Endothelial cell of umbilical vein (primary cell): Measurements from ENCODE around the gene MAP6D1. TPM values are rescaled to one million over a fixed set of nuclear protein-coding genes. Genes with fewer than 3 reads are reported as not detected.

Experiments
- BruUV-seq: library from RNA; stranded (reverse); fragments of 400-500 nt; replicated peaks from 2 replicates; lab custom pipeline; 2021; lab: Mats Ljungman, UMichigan
- CTCF ChIA-PET: fragments of 300-600, 350-600 bp; sonication (Branson Sonifier 250); formaldehyde crosslinking; loops from one replicate; lab custom pipeline; 2021; ENCODE audit warnings: antibody characterized with exemption, inconsistent platforms; lab: Charles Lee
- POLR2A ChIA-PET: fragments of 300-600, 350-600 bp; sonication (Branson Sonifier 250); formaldehyde crosslinking; loops from one replicate; lab custom pipeline; 2021; ENCODE audit warnings: antibody characterized with exemption, inconsistent platforms; lab: Charles Lee
- DNase-seq: peaks from one replicate; pipeline ENCODE4 v3.0.0-alpha.2; 2011; ENCODE audit warnings: low read depth, low spot score
- FAIRE-seq: peaks from 2 replicates; lab custom pipeline; 2011; peaks lifted over from hg19 to GRCh38; lab: Jason Lieb, UNC
- H2AFZ ChIP-seq: 2 replicates; pipeline ENCODE4 v1.6.0; 2012; ENCODE audit warnings: low read depth, low read length, control low read depth, inconsistent platforms
- H3K27ac ChIP-seq: 2 replicates; pipeline ENCODE4 v1.5.1; 2011; ENCODE audit warnings: low read depth, mild to moderate bottlenecking, control low read depth, low read length, moderate library complexity; ENCODE audit not compliant: insufficient read depth
- H3K27me3 ChIP-seq, 2 experiments: 2 replicates each; pipeline versions ENCODE4 v1.6.0 to v1.6.1; 2011; ENCODE audit warnings: low read length in 2 of 2, mixed read lengths in 1 of 2; ENCODE audit not compliant: control insufficient read depth in 2 of 2, insufficient read depth in 2 of 2
- H3K36me3 ChIP-seq, 2 experiments: 2 replicates in 1 of 2; 3 replicates in 1 of 2; pipeline ENCODE4 v1.5.1; 2011; ENCODE audit warnings: low read length in 2 of 2, mild to moderate bottlenecking in 1 of 2, moderate library complexity in 1 of 2; ENCODE audit not compliant: control insufficient read depth in 2 of 2, insufficient read depth in 2 of 2; ENCODE audit errors: extremely low read depth in 1 of 2
- H3K4me1 ChIP-seq: 3 replicates; pipeline ENCODE4 v1.5.1; 2011; ENCODE audit warnings: mild to moderate bottlenecking, low read length; ENCODE audit not compliant: control insufficient read depth, insufficient read depth; ENCODE audit errors: extremely low read depth
- H3K4me2 ChIP-seq: 2 replicates; pipeline ENCODE4 v1.6.1; 2011; ENCODE audit warnings: low read length, control low read depth, mixed read lengths; ENCODE audit not compliant: insufficient read depth
- H3K4me3 ChIP-seq, 3 experiments: fragments of 200-600 bp in 1 of 3; sonication (generic), shearing (Covaris generic) in 1 of 3; replicated peaks in 1 of 3; 2 replicates each; pipeline ENCODE4 v1.5.1; 2011 to 2016; ENCODE audit warnings: control low read depth in 3 of 3, low read length in 3 of 3, mild to moderate bottlenecking in 2 of 3, inconsistent platforms in 1 of 3, low read depth in 1 of 3, moderate library complexity in 1 of 3; ENCODE audit not compliant: insufficient read depth in 1 of 3
- H3K79me2 ChIP-seq: 2 replicates; pipeline ENCODE4 v1.6.0; 2012; ENCODE audit warnings: low read length, inconsistent platforms; ENCODE audit not compliant: control insufficient read depth, insufficient read depth
- H3K9ac ChIP-seq: replicated peaks from 2 replicates; pipeline ENCODE3; 2011; ENCODE audit warnings: low read length, control low read depth; ENCODE audit not compliant: insufficient read depth; ENCODE audit errors: extremely low read depth
- H3K9me1 ChIP-seq: replicated peaks from 3 replicates; pipeline ENCODE4 v1.6.0; 2011; ENCODE audit warnings: mild to moderate bottlenecking, low read length; ENCODE audit not compliant: control insufficient read depth, insufficient read depth; ENCODE audit errors: extremely low read depth
- H3K9me3 ChIP-seq: replicated peaks from 2 replicates; pipeline ENCODE4 v1.5.1; 2012; ENCODE audit warnings: low read length, inconsistent platforms; ENCODE audit not compliant: control insufficient read depth, insufficient read depth
- H4K20me1 ChIP-seq: replicated peaks from 2 replicates; pipeline ENCODE3; 2011; ENCODE audit warnings: mild to moderate bottlenecking, low read length; ENCODE audit not compliant: control insufficient read depth, insufficient read depth; ENCODE audit errors: extremely low read depth
- CTCF ChIP-seq, 2 donors: IDR thresholded peaks; 1 replicate in 1 of 2; 2 replicates in 1 of 2; pipeline ENCODE4 v1.5.1; 2011; ENCODE audit warnings: low read length in 2 of 2, mild to moderate bottlenecking in 2 of 2, moderate library complexity in 2 of 2, control low read depth in 1 of 2, inconsistent platforms in 1 of 2, low read depth in 1 of 2; ENCODE audit not compliant: insufficient read depth in 1 of 2; ENCODE audit errors: extremely low read depth in 1 of 2
- EZH2 ChIP-seq: IDR thresholded peaks from 2 replicates; pipeline ENCODE4 v1.6.1; 2012; ENCODE audit warnings: borderline replicate concordance, low read depth, mild to moderate bottlenecking, moderate library complexity, low read length, inconsistent platforms; ENCODE audit not compliant: severe bottlenecking
- FOS ChIP-seq: IDR thresholded peaks from 2 replicates; pipeline ENCODE4 v1.6.1; 2011; ENCODE audit warnings: mild to moderate bottlenecking, low read length, moderate library complexity, borderline replicate concordance; ENCODE audit not compliant: insufficient read depth
- GATA2 ChIP-seq: IDR thresholded peaks from 2 replicates; pipeline ENCODE4 v1.7.0; 2011; ENCODE audit warnings: low read depth, mild to moderate bottlenecking, moderate library complexity, mixed read lengths, low read length; ENCODE audit not compliant: insufficient read length, insufficient read depth
- JUN ChIP-seq: IDR thresholded peaks from 2 replicates; pipeline ENCODE4 v1.6.1; 2011; ENCODE audit warnings: borderline replicate concordance, low read depth; ENCODE audit not compliant: insufficient read length, insufficient read depth
- POLR2A ChIP-seq: IDR thresholded peaks from 2 replicates; pipeline ENCODE4 v1.6.1; 2012; ENCODE audit warnings: low read depth, mild to moderate bottlenecking, control low read depth, low read length
- POLR2AphosphoS5 ChIP-seq: IDR thresholded peaks from 2 replicates; pipeline ENCODE4 v1.6.1; 2012; ENCODE audit warnings: low read depth, mild to moderate bottlenecking, control low read depth, low read length, moderate library complexity; ENCODE audit not compliant: insufficient read depth
- dilution Hi-C: fragments of 300-500 bp; cut with MboI; formaldehyde crosslinking; loops from one replicate; pipeline ENCODE4 v1.15.0; 2019; ENCODE audit warnings: low sequenced_read_pairs; ENCODE audit not compliant: extremely low pct_ligation_motif_present
- intact Hi-C: fragments of 100-400 bp; cut with micrococcal nuclease; formaldehyde crosslinking; loops from one replicate; pipeline ENCODE4 v1.10.0; 2022
- polyA plus RNA-seq, 4 experiments: library from polyadenylated mRNA; depleted of rRNA in 3 of 4; stranded (reverse) in 3 of 4; unstranded in 1 of 4; fragments of >200 nt; gene quantifications; 2 replicates each; pipeline versions ENCODE4 v1.2.1 to v1.2.3, GENCODE V29; 2011 to 2012; ENCODE audit warnings: missing spikeins in 1 of 4
- total RNA-seq: library from RNA; stranded (reverse); gene quantifications from 2 replicates; pipeline ENCODE4 v1.2.3, GENCODE V29; 2021

Gene MAP6D1
- total and polyA plus RNA-seq, 2 donors (not counting 3 experiments of a cell fraction or from before 2014, with no cell fraction given) = 2.4 to 3.5 TPM

- no TSS peak for BruUV-seq
- H3K27me3 ChIP-seq = no peaks in the 10 kb centered on the region
- no peak overlapping the region for H2AFZ ChIP-seq
- dilution Hi-C loops = no loop called here
- H3K9me1 ChIP-seq = no peaks in the 10 kb centered on the region
- CTCF ChIA-PET = no interaction called here
- H4K20me1 ChIP-seq = no peaks in the 10 kb centered on the region
- H3K4me3 ChIP-seq = no peak overlapping the region
- POLR2A ChIA-PET = no interaction called here
- intact Hi-C loops = no loop called here
- no peaks in the 10 kb centered on the region for H3K9me3 ChIP-seq
- FAIRE-seq (no peak), DNase-seq (no peak)
- no peak overlapping the region for H3K27ac ChIP-seq
- no peak for TF ChIP-seq POLR2A
- TF ChIP-seq GATA2 = no peak
- no peak for TF ChIP-seq JUN
- TF ChIP-seq CTCF (IDR thresholded peaks at IDR 0.05; ENCODE audit: extremely low read depth in 1 of 2, insufficient read depth in 1 of 2, low read depth in 1 of 2, low read length in 2 of 2) = no peak
- TF ChIP-seq FOS = no peak
- TF ChIP-seq EZH2 = no peak
- TF ChIP-seq POLR2AphosphoS5 = no peak
- peaks cover 4% of the 10 kb centered on the region for H3K4me1 ChIP-seq
- H3K36me3 ChIP-seq = peaks cover 2 to 10% of the 10 kb centered on the region in 2 experiments
- no peaks in the 10 kb centered on the region for H3K79me2 ChIP-seq
- H3K9ac ChIP-seq = no peak overlapping the region
- H3K4me2 ChIP-seq = no peak overlapping the region
Measured at GRCh38 chr3:183839751-183840150, 14.4 kb upstream of the MAP6D1 start.
